ENCODE measurements around the gene MED25. TPM values are rescaled to one million over a fixed set of nuclear protein-coding genes. Genes with fewer than 3 reads are reported as not detected.
A peak's percentile ranks its signal among the peaks of the same experiment; 100 is the strongest.

The MED25 gene
- total and polyA plus RNA-seq, 9 of the 15 experiments (the other 6 are each of a cell fraction or from before 2014, with no cell fraction given): 4.1 to 93.9 (median 19.3) TPM

DNA sequence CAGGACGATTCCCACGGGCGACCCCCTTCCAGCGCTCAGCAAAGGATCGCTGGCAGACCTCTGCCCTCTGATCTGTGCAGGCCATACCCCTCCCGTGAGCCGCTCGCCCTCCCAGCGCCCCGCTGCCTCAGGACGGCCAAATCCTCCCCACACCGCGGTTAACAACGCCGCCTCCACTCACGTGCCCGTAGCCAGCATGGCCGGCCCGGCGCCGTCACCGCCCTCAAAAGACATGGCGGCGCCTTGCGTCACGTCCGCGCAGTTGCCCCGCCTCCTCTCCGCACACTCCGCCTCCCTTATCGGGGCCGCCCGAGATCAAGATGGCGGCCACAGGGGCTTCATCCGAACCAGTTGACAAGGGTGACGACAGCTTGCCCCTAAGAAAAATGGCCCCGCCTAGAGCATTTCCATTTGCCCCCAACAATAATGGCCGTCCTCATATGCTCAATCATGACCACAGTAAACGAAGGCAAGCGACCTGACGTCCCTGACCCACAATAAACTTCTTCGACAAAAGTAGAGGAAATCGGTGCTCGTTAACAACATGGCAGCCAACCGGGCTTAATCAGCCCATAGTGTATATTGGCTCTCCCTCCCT lies 58.4 kb downstream of the MED25 start (continued):
- TF ChIP-seq DMBX1 (CRISPR knock-in tag; IDR thresholded peaks at IDR 0.05; ENCODE audit: borderline replicate concordance) (peak; percentile 48; the same call in 1 of the 2 replicates), WHSC1 (IDR thresholded peaks at IDR 0.05; ENCODE audit: low read length) (no peak), HNRNPLL (IDR thresholded peaks at IDR 0.05; ENCODE audit: low read depth, low read length, poor library complexity, severe bottlenecking) (peak; percentile 81), ZNF644 (tag; IDR thresholded peaks at IDR 0.05; ENCODE audit: low read depth) (peak; percentile 95), BHLHE40 (IDR thresholded peaks at IDR 0.05; ENCODE audit: low read length) (peak; percentile 87)
- TF ChIP-seq, protein P1, sequence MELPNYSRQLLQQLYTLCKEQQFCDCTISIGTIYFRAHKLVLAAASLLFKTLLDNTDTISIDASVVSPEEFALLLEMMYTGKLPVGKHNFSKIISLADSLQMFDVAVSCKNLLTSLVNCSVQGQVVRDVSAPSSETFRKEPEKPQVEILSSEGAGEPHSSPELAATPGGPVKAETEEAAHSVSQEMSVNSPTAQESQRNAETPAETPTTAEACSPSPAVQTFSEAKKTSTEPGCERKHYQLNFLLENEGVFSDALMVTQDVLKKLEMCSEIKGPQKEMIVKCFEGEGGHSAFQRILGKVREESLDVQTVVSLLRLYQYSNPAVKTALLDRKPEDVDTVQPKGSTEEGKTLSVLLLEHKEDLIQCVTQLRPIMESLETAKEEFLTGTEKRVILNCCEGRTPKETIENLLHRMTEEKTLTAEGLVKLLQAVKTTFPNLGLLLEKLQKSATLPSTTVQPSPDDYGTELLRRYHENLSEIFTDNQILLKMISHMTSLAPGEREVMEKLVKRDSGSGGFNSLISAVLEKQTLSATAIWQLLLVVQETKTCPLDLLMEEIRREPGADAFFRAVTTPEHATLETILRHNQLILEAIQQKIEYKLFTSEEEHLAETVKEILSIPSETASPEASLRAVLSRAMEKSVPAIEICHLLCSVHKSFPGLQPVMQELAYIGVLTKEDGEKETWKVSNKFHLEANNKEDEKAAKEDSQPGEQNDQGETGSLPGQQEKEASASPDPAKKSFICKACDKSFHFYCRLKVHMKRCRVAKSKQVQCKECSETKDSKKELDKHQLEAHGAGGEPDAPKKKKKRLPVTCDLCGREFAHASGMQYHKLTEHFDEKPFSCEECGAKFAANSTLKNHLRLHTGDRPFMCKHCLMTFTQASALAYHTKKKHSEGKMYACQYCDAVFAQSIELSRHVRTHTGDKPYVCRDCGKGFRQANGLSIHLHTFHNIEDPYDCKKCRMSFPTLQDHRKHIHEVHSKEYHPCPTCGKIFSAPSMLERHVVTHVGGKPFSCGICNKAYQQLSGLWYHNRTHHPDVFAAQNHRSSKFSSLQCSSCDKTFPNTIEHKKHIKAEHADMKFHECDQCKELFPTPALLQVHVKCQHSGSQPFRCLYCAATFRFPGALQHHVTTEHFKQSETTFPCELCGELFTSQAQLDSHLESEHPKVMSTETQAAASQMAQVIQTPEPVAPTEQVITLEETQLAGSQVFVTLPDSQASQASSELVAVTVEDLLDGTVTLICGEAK (IDR thresholded peaks at IDR 0.05): peak; percentile 89
- TF ChIP-seq, protein P1 (CRISPR knock-in tag; IDR thresholded peaks at IDR 0.05): no peak
- TF ChIP-seq, protein P2, sequence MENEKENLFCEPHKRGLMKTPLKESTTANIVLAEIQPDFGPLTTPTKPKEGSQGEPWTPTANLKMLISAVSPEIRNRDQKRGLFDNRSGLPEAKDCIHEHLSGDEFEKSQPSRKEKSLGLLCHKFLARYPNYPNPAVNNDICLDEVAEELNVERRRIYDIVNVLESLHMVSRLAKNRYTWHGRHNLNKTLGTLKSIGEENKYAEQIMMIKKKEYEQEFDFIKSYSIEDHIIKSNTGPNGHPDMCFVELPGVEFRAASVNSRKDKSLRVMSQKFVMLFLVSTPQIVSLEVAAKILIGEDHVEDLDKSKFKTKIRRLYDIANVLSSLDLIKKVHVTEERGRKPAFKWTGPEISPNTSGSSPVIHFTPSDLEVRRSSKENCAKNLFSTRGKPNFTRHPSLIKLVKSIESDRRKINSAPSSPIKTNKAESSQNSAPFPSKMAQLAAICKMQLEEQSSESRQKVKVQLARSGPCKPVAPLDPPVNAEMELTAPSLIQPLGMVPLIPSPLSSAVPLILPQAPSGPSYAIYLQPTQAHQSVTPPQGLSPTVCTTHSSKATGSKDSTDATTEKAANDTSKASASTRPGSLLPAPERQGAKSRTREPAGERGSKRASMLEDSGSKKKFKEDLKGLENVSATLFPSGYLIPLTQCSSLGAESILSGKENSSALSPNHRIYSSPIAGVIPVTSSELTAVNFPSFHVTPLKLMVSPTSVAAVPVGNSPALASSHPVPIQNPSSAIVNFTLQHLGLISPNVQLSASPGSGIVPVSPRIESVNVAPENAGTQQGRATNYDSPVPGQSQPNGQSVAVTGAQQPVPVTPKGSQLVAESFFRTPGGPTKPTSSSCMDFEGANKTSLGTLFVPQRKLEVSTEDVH (IDR thresholded peaks at IDR 0.05; ENCODE audit: low read depth, partially characterized antibody): no peak
- TF ChIP-seq, protein P3, sequence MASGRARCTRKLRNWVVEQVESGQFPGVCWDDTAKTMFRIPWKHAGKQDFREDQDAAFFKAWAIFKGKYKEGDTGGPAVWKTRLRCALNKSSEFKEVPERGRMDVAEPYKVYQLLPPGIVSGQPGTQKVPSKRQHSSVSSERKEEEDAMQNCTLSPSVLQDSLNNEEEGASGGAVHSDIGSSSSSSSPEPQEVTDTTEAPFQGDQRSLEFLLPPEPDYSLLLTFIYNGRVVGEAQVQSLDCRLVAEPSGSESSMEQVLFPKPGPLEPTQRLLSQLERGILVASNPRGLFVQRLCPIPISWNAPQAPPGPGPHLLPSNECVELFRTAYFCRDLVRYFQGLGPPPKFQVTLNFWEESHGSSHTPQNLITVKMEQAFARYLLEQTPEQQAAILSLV (tag; IDR thresholded peaks at IDR 0.05): peak; percentile 25; the same call in 1 of the 2 replicates
- TF ChIP-seq, protein P4, sequence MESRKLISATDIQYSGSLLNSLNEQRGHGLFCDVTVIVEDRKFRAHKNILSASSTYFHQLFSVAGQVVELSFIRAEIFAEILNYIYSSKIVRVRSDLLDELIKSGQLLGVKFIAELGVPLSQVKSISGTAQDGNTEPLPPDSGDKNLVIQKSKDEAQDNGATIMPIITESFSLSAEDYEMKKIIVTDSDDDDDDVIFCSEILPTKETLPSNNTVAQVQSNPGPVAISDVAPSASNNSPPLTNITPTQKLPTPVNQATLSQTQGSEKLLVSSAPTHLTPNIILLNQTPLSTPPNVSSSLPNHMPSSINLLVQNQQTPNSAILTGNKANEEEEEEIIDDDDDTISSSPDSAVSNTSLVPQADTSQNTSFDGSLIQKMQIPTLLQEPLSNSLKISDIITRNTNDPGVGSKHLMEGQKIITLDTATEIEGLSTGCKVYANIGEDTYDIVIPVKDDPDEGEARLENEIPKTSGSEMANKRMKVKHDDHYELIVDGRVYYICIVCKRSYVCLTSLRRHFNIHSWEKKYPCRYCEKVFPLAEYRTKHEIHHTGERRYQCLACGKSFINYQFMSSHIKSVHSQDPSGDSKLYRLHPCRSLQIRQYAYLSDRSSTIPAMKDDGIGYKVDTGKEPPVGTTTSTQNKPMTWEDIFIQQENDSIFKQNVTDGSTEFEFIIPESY (CRISPR knock-in tag; IDR thresholded peaks at IDR 0.05): 0 out of 2 replicates have a peak, but pooled peaks have one; percentile 7

All from K562 (cell line).